ENCODE data around the gene CFAP57. TPM values are rescaled to one million over a fixed set of nuclear protein-coding genes. Genes with fewer than 3 reads are reported as not detected.

The CFAP57 gene
- total RNA-seq, 1 donor from 2014 or later, result 4.1 TPM

DNA sequence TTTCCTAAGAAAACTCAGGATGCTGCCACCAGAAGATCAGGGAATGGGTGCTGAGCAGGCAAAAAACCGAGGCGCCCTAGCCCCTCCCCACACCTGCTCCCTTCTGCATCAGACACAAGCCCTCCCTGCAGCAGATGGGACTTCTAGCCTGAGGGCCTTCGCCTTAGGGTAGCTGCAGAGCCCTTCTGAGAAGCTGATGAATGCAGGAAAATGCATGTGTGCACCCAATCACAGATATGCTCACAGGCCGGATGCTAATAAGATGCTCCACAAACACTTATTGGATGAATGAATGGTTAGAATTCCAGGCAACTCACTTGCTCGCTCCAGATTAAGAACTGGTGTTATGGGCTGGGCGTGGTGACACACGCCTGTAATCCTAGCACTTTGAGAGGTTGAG is 120.1 kb downstream of the CFAP57 start:
- Histone ChIP-seq H3K9me3 (no peaks in the 10 kb centered on the region), H3K4me1 (peaks cover 31% of the 10 kb centered on the region), H3K27me3 (ENCODE audit: low read depth) (no peaks in the 10 kb centered on the region), H3K4me3 (no peak overlapping the region), H3K36me3 (no peaks in the 10 kb centered on the region), H3K27ac (no peak overlapping the region)
- ATAC-seq (no peak), DNase-seq (no peak)
- intact Hi-C loops (cut with DNase I), result no loop called here
- TF ChIP-seq CTCF (IDR thresholded peaks at IDR 0.05), result no peak

- no peak overlapping the region for H3K4me3 ChIP-seq
- TF ChIP-seq CTCF (IDR thresholded peaks at IDR 0.05), result no peak
- no peaks in the 10 kb centered on the region for H3K9me3 ChIP-seq
- no peaks in the 10 kb centered on the region for H3K27me3 ChIP-seq (ENCODE audit: low read depth)
- DNase-seq (no peak), ATAC-seq (no peak)
- intact Hi-C loops (cut with DNase I), result no loop called here
- H3K36me3 ChIP-seq, result no peaks in the 10 kb centered on the region
- H3K27ac ChIP-seq, result no peak overlapping the region
- H3K4me1 ChIP-seq, result peaks cover 31% of the 10 kb centered on the region
Measured at GRCh38 chr1:43292679-43293078, 120.5 kb downstream of the CFAP57 start.

- Histone ChIP-seq H3K4me3 (no peak overlapping the region), H3K27ac (no peak overlapping the region), H3K9me3 (no peaks in the 10 kb centered on the region), H3K36me3 (no peaks in the 10 kb centered on the region), H3K4me1 (peaks cover 31% of the 10 kb centered on the region), H3K27me3 (ENCODE audit: low read depth) (no peaks in the 10 kb centered on the region)
- DNase-seq (no peak), ATAC-seq (no peak)
- intact Hi-C loops (cut with DNase I), result no loop called here
- TF ChIP-seq CTCF (IDR thresholded peaks at IDR 0.05), result no peak
Measured at GRCh38 chr1:43293176-43293575, 121.0 kb downstream of the CFAP57 start.

DNA sequence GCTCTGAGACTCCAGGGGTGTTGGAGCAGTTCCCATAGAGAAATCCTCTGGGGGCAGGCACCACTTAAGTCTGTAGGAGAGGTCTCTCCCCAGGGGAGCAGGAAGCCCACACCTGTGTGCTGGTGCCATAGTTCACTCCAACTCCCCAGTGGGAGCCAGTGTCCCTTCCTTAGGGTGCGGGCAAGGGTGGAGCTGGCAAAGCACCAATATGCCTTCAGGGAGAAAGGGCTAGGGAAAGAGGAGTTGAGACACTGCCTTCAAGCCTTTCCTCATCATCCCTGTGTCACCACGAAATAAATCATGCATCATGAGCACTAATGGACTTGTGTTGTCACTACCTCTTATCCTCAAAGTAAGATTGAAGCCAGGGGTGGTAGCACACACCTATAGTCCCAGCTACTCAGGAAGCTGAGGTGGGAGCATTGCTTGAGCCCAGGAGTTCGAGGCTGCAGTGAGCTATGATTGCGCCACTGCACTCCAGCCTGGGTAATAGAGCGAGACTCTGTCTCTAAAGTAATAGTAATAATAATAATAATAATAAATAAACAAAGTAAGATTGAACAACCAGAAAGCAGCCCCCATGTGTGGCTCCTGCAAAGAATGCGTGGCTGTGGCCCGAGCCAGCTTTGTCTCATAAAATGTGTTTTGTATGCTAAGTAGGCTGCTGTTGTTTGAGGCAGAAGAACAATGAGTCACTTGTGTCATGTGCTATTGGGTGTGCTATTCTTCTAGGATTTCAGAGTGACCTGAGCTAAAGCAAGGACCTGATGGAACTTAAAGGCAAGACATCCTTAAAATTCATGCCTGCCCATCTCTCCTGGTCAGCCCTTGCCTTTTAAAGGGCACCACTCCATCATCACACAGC is 122.0 kb downstream of the CFAP57 start:
- H3K4me3 ChIP-seq, result no peak overlapping the region
- H3K4me1 ChIP-seq, result peaks cover 31% of the 10 kb centered on the region
- H3K27ac ChIP-seq, result peak overlapping the region; percentile 60
- no peak for TF ChIP-seq CTCF (IDR thresholded peaks at IDR 0.05)
- ATAC-seq, result no peak
- no peaks in the 10 kb centered on the region for H3K9me3 ChIP-seq
- intact Hi-C loops (cut with DNase I), result no loop called here
- no peaks in the 10 kb centered on the region for H3K27me3 ChIP-seq (ENCODE audit: low read depth)
- DNase-seq, result no peak
- no peaks in the 10 kb centered on the region for H3K36me3 ChIP-seq

- peaks cover 34% of the 10 kb centered on the region for H3K4me1 ChIP-seq
- no peaks in the 10 kb centered on the region for H3K36me3 ChIP-seq
- no peaks in the 10 kb centered on the region for H3K27me3 ChIP-seq (ENCODE audit: low read depth)
- intact Hi-C loops (cut with DNase I), result no loop called here
- no peak overlapping the region for H3K4me3 ChIP-seq
- ATAC-seq, result no peak
- TF ChIP-seq CTCF (IDR thresholded peaks at IDR 0.05), result no peak
- no peak for DNase-seq
- H3K9me3 ChIP-seq, result no peaks in the 10 kb centered on the region
- peak overlapping the region; percentile 60 for H3K27ac ChIP-seq
Measured at GRCh38 chr1:43294761-43295160, 122.6 kb downstream of the CFAP57 start.

Data from lower lobe of right lung (tissue), 2 donors.